TTC549 (cell line): ENCODE data around the gene TMOD4.

Experiments
- FAIRE-seq: peaks from 2 replicates; lab custom pipeline; 2012; peaks lifted over from hg19 to GRCh38; lab: Jason Lieb, UNC

TMOD4 gene

GRCh38 chr1:151175041-151175741 lies 590 bp downstream of the TMOD4 start:
- no peak for FAIRE-seq

DNA sequence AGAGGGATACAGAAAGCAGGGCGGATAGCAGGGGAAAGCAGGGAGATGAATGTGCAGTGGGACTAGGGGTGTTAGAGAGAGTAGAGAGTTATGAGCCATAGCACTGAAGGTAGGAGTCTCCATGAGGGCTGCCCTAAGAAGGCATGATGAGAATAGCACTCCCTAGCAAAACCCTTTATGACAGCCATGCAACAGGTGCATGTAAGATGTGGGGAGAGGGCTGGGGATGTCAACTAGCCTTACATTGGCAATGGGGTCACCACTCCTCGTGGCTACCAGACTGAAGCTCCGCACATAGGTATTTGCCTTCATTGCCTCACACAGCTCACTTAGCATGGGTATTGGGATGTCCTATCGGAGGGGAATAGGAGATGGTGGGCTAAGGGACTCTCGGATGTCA lies 4.6 kb downstream of the TMOD4 start:
- no peak for FAIRE-seq

GRCh38 chr1:151167116-151167515 lies 8.7 kb downstream of the TMOD4 start:
- no peak for FAIRE-seq

DNA sequence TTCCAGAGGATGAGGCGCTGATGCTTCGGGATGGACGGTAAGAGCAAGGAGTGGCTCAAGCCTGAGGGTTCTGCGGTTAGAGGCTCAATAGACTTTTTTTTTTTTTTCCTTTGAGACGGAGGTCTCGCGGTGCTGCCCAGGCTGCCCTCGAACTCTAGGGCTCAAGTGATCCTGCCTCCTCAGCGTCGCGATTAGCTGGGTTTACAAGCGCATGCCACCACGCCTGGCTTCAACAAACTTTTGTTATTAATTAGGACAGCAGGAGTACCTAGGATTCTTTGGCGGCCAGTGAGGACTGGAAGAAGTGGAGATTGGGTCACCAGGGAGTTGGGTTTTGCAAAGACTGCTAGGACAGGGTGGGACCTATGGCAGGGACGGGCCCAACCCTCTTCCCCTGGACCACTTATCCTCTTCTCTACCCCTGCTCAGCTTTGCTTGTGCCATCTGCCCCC lies 9.2 kb downstream of the TMOD4 start:
- no peak for FAIRE-seq

DNA sequence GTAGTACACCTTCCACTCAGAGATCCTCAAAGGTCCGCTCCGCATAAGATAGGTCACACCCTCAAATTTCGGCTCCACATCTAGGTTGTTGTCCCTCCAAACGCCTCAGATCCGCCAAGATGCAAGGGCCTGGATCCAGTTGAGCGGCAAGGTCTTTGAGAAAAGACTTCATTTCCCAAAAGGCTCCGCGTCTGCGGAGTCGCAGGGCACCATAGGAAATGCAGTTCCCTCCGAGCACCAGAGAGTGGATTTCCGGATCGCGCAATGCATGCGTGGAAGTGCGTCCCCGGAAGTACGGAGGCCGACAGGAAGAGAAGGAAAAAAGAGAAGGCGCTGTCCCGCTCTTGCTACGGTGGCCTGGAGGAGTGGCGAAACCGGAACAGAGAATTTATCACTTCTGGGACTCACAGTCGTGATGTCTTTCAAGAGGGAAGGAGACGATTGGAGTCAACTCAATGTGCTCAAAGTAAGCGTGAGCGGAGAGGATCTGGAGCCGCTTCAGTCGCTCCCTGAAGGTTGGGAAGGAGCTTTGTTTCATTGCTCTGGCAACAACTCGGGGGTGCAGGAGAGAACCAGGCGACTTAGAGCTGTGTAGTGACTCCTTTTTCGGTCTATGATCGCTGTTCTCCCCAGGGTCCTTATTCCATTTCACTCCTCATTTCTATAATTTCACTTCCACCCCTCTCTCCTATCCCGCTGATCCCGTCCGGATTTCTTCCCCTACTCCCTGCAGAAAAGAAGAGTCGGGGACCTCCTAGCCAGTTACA lies 9.9 kb downstream of the TMOD4 start, which contains the start of the genes LYSMD1 and SCNM1:
TSS of gene LYSMD1 (minus strand) at position 165 of the 767 bp plus-strand sequence. CDS start 644 bp downstream, outside the sequence.
TSS of gene SCNM1 (plus strand) at position 407 of the 767 bp plus-strand sequence. CDS start at position 416, 9 bp downstream.
- FAIRE-seq, result peak; percentile 99

GRCh38 chr1:151165281-151165737 lies 10.5 kb downstream of the TMOD4 start:
- FAIRE-seq, result no peak

DNA sequence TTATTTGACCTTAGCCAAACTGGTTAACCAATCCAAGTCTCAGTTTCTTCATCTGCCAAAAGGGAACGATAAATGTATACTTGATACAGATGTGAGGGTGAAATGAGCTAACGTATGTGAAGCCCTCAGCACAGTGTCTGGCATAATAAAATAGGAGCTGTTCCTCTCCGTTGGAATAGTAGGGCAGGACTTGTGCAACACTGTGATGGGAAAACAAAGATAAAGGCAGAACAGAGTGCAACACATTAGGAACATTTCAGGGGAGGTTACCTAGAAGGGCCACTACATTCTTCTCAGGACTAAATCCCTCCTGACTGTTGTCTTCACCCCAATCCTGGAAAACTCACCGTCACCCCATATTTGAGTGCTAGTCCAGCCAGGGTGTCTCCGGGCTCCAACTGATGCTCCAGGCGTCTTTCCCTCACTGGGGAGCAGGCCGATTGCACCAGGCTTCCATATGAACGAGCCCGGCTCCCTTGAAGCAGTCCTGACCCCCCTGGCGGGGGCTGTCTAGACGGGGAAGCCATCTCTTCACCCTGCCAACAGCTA lies 11.0 kb downstream of the TMOD4 start:
- no peak for FAIRE-seq

DNA sequence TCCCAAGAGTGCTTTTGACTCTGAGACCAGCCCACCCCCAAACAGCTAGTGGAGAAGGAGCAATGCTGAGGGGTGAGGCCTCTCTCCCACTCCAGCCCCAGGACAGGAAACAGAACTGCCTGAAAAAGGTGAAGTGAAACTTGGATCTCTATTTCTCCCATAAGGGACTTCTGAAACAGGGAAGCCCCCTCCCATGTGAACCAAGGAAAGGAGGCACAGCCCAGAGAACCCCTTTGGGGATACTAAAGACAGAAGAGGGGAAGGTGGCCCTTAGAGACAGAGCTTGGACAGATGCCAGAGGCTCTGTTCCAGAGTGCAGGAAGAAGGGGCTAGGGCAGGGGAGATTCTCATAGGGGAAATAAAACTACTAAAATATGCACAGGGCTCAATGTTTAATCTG lies 16.4 kb downstream of the TMOD4 start:
- no peak for FAIRE-seq

- no peak for FAIRE-seq
Measured at GRCh38 chr1:151158751-151159251, 17.0 kb downstream of the TMOD4 start.

- FAIRE-seq, result no peak
Measured at GRCh38 chr1:151158326-151158725, 17.5 kb downstream of the TMOD4 start.

DNA sequence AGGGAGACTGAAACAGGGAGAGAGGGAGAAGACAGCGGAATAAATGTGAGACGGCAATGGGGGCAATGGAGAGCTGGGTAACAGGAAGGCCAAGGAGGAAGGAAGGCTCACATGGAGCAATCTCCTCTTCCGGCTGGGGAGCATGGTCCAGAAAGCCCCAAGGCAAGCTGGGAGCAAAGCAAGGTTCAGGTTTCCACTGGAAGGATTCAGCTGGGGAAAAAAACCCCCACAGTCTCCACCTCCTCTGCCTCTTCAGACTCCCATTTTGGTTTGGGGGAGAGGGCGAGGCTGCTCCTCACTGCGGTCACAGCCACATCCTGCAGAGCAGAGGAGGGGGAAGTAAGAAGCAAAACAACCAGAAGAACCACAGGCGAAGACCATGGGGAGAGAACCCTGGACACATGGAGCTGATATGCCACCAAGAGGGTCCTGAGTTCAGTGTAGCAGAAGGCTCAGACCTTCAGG lies 18.7 kb downstream of the TMOD4 start:
- no peak for FAIRE-seq

GRCh38 chr1:151156515-151156819 lies 19.3 kb downstream of the TMOD4 start, which contains the start of gene TNFAIP8L2:
TNFAIP8L2 (plus strand) TSS chr1:151156649; CDS start chr1:151158698, 2,049 bp downstream.
- FAIRE-seq, result no peak

GRCh38 chr1:151147665-151148064 lies 28.1 kb downstream of the TMOD4 start:
- FAIRE-seq, result no peak

DNA sequence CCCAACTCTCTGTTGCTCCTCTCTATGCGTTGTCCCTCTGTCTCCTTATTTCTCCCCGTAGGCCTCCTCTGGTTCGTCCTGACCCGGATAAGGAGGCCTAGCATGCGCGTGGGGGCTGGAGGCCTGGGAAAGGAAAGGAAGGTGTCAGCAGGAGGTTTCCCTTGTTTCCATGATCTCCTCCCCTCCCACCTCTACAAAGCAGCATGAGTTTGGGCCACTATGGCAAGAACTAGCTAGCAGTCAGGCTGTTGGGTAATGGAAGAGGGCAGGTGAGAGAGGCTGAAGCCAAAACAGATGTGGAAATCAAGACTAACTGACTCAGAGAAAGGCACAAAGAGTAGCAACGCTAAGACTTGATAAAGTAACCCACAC lies 28.7 kb downstream of the TMOD4 start:
- no peak for FAIRE-seq

DNA sequence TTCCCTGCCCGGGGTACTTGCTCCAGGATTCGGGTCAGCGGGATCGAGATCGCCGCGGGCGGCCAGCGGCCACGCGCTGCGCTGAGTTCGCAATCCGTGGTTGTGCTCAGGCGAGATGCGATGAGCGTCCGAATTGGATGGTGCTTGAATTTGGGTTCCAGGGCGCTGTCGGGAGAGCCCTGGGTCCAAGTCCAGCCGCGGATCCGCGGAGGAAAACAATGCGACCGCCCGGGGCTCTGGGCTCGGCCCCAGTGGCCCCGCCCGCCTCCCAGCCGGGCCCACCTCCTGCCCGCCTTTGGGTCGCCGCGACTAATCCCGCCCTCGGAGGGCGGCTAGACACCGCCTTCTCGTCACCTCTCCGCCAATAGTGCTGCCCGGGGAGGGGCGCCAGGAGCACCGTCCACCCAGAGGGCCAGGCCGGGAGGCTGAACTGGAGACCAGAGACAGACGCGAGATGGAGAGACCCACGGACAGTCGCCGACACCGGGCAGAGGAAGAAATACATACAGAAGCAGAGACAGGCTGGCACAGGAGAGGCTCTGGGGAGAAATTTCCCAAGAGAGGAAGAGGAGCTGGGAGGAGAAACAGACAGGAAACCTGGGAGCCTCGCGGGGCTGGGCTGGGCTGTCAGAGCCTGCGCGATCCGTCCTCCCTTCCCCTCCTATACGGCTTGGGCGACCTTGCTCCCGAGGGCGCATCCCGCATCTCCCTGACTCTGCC lies 29.2 kb downstream of the TMOD4 start, which contains the start of gene SEMA6C:
TSS of gene SEMA6C (minus strand) at position 220 of the 720 bp plus-strand sequence. CDS start 4,010 bp downstream, outside the sequence.
- peak; percentile 94 for FAIRE-seq

GRCh38 chr1:151146072-151146411 lies 29.7 kb downstream of the TMOD4 start:
- no peak for FAIRE-seq

DNA sequence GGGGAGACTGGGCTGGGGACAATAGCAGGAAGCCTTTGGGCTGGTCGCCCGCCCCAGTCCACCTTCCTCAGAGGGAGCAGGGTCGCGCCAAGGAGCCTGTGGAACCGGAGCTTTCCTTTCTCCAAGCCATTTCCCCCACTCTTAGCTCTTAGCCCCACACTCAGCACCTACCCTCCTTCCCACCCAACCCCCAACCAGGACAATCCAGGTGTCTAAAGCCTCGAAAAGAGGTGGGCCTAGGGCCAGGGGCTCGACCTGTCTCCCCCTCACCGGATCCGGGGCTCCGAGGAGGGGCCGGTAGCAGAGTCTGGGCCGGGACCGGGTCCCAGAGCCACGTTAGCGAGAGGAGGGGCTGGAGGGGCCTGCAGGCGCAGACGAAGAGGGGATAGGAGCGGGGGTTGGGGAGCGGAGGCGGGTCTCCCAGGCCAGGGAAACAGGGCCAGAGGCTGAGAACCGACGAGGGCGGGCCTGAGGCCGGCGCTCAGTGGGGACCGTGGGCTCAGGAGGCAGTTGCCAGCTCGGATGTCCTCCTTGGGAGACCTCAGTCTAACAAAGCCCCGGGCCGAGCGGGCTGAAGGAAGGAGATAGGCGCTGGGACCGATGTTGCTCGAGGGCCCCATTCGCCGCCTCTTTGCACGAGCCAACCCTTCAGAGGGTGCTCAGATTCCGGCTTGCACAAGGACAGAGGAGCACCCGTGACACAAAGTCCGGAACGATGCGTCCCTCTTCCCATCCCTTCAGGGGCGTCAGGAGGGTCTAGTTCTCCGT lies 30.3 kb downstream of the TMOD4 start:
- FAIRE-seq, result no peak

DNA sequence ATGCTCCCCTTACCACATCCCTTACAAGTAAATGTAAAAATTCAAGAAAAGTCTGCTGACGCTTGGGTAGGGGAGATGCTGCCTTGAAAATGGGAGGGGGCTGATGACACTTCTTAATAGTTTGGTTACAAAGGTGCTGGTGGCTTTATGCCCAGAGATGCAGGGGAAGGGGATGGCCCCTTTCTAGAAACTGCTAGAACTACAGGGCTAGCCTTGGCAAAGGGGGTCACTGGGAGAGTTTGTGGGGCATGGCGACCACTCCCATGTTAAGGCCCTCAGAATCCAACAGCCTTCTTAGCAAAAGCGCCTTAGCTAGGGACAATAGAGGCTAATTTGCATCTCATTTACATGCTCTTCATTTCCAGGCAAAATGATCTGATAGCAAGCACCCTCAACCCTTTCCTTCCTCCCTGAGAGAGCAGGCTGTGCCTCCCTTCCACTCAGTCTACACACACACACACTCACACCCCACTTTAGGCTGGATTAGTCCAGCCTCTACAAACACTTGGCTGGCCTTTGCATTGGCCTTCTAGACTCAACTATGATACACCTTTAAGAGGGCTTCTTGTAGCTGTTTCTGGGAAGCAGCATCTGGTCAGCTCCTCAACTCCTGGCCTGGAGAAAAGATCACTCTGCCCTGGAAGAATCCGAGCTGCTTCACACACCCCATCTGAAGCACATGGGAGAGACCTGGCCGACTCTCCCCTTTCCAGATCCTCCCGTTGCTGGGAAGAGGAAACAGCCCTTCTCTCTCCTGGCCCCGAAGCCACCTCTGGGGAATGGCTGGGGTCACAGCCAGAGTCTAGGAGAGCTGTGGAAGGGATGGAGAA lies 31.1 kb downstream of the TMOD4 start:
- no peak for FAIRE-seq

- no peak for FAIRE-seq
Measured at GRCh38 chr1:151143986-151144385, 31.8 kb downstream of the TMOD4 start.

DNA sequence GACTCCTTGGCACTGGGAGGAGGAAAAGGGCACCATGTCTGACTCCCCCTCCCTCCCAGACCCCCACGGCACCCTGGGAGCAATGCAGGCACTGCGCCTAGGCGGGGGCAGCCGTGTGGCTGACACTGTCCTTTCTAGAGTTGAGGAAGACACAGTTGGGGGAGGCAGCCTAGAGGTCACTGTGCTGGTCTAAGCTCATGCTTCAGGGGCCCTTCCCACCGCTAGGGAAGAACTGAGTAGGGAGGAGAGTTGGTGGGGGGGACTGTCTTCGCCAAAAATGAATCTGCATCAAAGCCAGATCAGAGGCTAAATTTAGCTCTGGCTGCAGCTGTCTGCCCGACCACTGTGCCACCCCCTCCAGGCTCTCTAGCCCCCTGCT lies 32.7 kb downstream of the TMOD4 start:
- no peak for FAIRE-seq
